ENCODE results near the gene DCP2.

DNA sequence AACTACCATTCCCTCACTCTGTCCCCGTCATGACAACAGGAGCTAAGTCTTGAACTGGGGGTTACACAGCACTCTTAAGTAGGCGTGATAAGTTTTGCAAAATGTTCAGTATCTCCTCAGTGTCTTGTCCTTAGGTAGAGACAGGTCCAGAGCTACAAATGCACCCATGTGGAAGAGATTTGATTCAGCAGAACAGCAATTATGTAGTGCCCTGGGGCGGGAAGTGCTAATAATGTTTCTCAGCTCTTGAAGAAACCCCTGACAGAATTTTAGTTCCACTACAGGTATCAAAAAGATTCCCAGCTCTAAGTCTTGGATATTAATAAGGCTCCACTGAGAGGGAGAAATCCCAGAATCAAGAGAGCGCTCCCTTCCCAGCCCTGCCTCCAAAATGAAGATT is 49.6 kb downstream of the DCP2 start:
- TF ChIP-seq TAF1 (IDR thresholded peaks at IDR 0.05; ENCODE audit: borderline replicate concordance, low read depth, low read length) (no peak), POLR2A (IDR thresholded peaks at IDR 0.05; ENCODE audit: low read depth, low read length) (no peak)

Measured in GM12892 (cell line).